Neural progenitor cell (in vitro differentiated cells): Measurements from ENCODE around the gene CALB2.

Experiments used
- EZH2phosphoT487 ChIP-seq: fragments of 200-600 bp; sonication (generic); IDR thresholded peaks from 2 replicates; pipeline ENCODE4 v1.6.1; 2017; ENCODE audit warnings: antibody characterized with exemption
- TF ChIP-seq, protein P1 (sequence below): fragments of 200-600 bp; sonication (generic); IDR thresholded peaks from 2 replicates; pipeline ENCODE4 v1.5.1; 2017; ENCODE audit warnings: antibody characterized with exemption, mild to moderate bottlenecking

GRCh38 chr16:71351558-71351901 is 7.0 kb upstream of the CALB2 start:
- TF ChIP-seq, protein P1, sequence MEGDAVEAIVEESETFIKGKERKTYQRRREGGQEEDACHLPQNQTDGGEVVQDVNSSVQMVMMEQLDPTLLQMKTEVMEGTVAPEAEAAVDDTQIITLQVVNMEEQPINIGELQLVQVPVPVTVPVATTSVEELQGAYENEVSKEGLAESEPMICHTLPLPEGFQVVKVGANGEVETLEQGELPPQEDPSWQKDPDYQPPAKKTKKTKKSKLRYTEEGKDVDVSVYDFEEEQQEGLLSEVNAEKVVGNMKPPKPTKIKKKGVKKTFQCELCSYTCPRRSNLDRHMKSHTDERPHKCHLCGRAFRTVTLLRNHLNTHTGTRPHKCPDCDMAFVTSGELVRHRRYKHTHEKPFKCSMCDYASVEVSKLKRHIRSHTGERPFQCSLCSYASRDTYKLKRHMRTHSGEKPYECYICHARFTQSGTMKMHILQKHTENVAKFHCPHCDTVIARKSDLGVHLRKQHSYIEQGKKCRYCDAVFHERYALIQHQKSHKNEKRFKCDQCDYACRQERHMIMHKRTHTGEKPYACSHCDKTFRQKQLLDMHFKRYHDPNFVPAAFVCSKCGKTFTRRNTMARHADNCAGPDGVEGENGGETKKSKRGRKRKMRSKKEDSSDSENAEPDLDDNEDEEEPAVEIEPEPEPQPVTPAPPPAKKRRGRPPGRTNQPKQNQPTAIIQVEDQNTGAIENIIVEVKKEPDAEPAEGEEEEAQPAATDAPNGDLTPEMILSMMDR, result no peak
- TF ChIP-seq EZH2phosphoT487, result no peak
